Smooth muscle cell (in vitro differentiated cells): Measurements from ENCODE around the gene SLC4A3. TPM values are rescaled to one million over a fixed set of nuclear protein-coding genes. Genes with fewer than 3 reads are reported as not detected.

ENCODE experiments used
- DNase-seq: peaks from one replicate; lab custom pipeline; 2025; ENCODE audit not compliant: unreplicated experiment; lab: John Stamatoyannopoulos, UW
- H2AFZ ChIP-seq: fragments of 200-600 bp; sonication (generic); 2 replicates; pipeline ENCODE4 v1.6.0; 2016; ENCODE audit warnings: antibody characterized with exemption, low read depth, mild to moderate bottlenecking
- H3F3A ChIP-seq: fragments of 200-600 bp; sonication (generic); 2 replicates; pipeline ENCODE4 v1.6.0; 2017; ENCODE audit warnings: antibody characterized with exemption, low read depth
- H3K27ac ChIP-seq: fragments of 200-600 bp; sonication (generic); 2 replicates; pipeline ENCODE4 v1.5.1; 2016; ENCODE audit warnings: low read depth, mild to moderate bottlenecking
- H3K27me3 ChIP-seq: fragments of 200-600 bp; sonication (generic); 2 replicates; pipeline ENCODE4 v1.6.1; 2016; ENCODE audit warnings: low read depth, mild to moderate bottlenecking
- H3K36me3 ChIP-seq: fragments of 200-600 bp; sonication (generic); 2 replicates; pipeline ENCODE4 v1.5.1; 2016; ENCODE audit warnings: low read depth
- H3K4me1 ChIP-seq: fragments of 200-600 bp; sonication (generic); 2 replicates; pipeline ENCODE4 v1.5.1; 2016; ENCODE audit warnings: low read depth
- H3K4me2 ChIP-seq: fragments of 200-600 bp; sonication (generic); 2 replicates; pipeline ENCODE4 v1.6.0; 2016; ENCODE audit warnings: mild to moderate bottlenecking
- H3K4me3 ChIP-seq: fragments of 200-600 bp; sonication (generic); 2 replicates; pipeline ENCODE4 v1.5.1; 2016; ENCODE audit warnings: mild to moderate bottlenecking
- H3K79me2 ChIP-seq: fragments of 200-600 bp; sonication (generic); 2 replicates; pipeline ENCODE4 v1.6.0; 2016; ENCODE audit warnings: low read depth, mild to moderate bottlenecking
- H3K9ac ChIP-seq: fragments of 200-600 bp; sonication (generic); 2 replicates; pipeline ENCODE4 v1.6.0; 2016; ENCODE audit warnings: low read depth
- H3K9me3 ChIP-seq: fragments of 200-600 bp; sonication (generic); replicated peaks from 2 replicates; pipeline ENCODE4 v1.5.1; 2016; ENCODE audit warnings: low read depth
- H4K20me1 ChIP-seq: fragments of 200-600 bp; sonication (generic); 2 replicates; pipeline ENCODE4 v1.6.0; 2016; ENCODE audit warnings: low read depth
- CTCF ChIP-seq: fragments of 200-600 bp; sonication (generic); IDR thresholded peaks from 2 replicates; pipeline ENCODE4 v1.5.1; 2017; ENCODE audit warnings: borderline replicate concordance, mild to moderate bottlenecking, antibody characterized with exemption; ENCODE audit not compliant: insufficient read depth, poor library complexity, severe bottlenecking
- WGBS: methylation state at CpG from one replicate; pipeline ENCODE4 v1.1.7; 2016; ENCODE audit warnings: low lambda C conversion rate; 5-methylcytosine and 5-hydroxymethylcytosine counted together
- polyA plus RNA-seq: library from polyadenylated mRNA; unstranded; fragments of >200 nt; fragmentation: Nextera tagmentation; extraction: Ambion mirVana; gene quantifications from 2 replicates; pipeline ENCODE4 v1.2.1, GENCODE V29; 2016
- total RNA-seq: library from RNA; depleted of rRNA; stranded (reverse); fragments of >200 nt; gene quantifications from 2 replicates; pipeline ENCODE4 v1.2.3, GENCODE V29; 2014

SLC4A3 gene
- total and polyA plus RNA-seq, 2 experiments from 2014 or later, result 4.9 to 12.1 TPM

GRCh38 chr2:219636144-219636915 is 8.9 kb downstream of the SLC4A3 start:
- H3K27me3 ChIP-seq, result no peaks in the 10 kb centered on the region
- no peak overlapping the region for H3K4me3 ChIP-seq
- no peak overlapping the region for H3K9ac ChIP-seq
- no peak overlapping the region for H2AFZ ChIP-seq
- H4K20me1 ChIP-seq, result no peaks in the 10 kb centered on the region
- no peak for DNase-seq
- no peaks in the 10 kb centered on the region for H3K79me2 ChIP-seq
- 96% methylated on average over 23 of the region's 24 CpGs for WGBS
- H3K4me2 ChIP-seq, result no peak overlapping the region
- no peaks in the 10 kb centered on the region for H3K9me3 ChIP-seq
- no peaks in the 10 kb centered on the region for H3K36me3 ChIP-seq
- no peak for TF ChIP-seq CTCF
- H3F3A ChIP-seq, result no peaks in the 10 kb centered on the region
- no peaks in the 10 kb centered on the region for H3K4me1 ChIP-seq
- H3K27ac ChIP-seq, result no peak overlapping the region

- no peaks in the 10 kb centered on the region for H3K79me2 ChIP-seq
- no peaks in the 10 kb centered on the region for H3K4me1 ChIP-seq
- no peak overlapping the region for H3K27ac ChIP-seq
- H3K27me3 ChIP-seq, result no peaks in the 10 kb centered on the region
- H2AFZ ChIP-seq, result no peak overlapping the region
- no peak for DNase-seq
- H3K9ac ChIP-seq, result no peak overlapping the region
- no peaks in the 10 kb centered on the region for H3K36me3 ChIP-seq
- no peak for TF ChIP-seq CTCF
- H3K9me3 ChIP-seq, result no peaks in the 10 kb centered on the region
- no peaks in the 10 kb centered on the region for H4K20me1 ChIP-seq
- H3F3A ChIP-seq, result peaks cover 6% of the 10 kb centered on the region
- no peak overlapping the region for H3K4me3 ChIP-seq
- no peak overlapping the region for H3K4me2 ChIP-seq
- WGBS, result 91% methylated on average over 13 of the region's 13 CpGs
These were observed 9.8 kb downstream of the SLC4A3 start for GRCh38 chr2:219636941-219637841.

GRCh38 chr2:219637842-219638185 is 10.4 kb downstream of the SLC4A3 start:
- H3K36me3 ChIP-seq, result no peaks in the 10 kb centered on the region
- no peak overlapping the region for H3K4me3 ChIP-seq
- TF ChIP-seq CTCF, result no peak
- no peaks in the 10 kb centered on the region for H3K79me2 ChIP-seq
- no peak overlapping the region for H2AFZ ChIP-seq
- DNase-seq, result no peak
- no peak overlapping the region for H3K27ac ChIP-seq
- H3F3A ChIP-seq, result peaks cover 6% of the 10 kb centered on the region
- no peaks in the 10 kb centered on the region for H4K20me1 ChIP-seq
- H3K9ac ChIP-seq, result no peak overlapping the region
- H3K4me1 ChIP-seq, result no peaks in the 10 kb centered on the region
- 97% methylated on average over 9 of the region's 9 CpGs for WGBS
- no peaks in the 10 kb centered on the region for H3K9me3 ChIP-seq
- no peaks in the 10 kb centered on the region for H3K27me3 ChIP-seq
- H3K4me2 ChIP-seq, result no peak overlapping the region
